Stimulated activated CD4-positive, alpha-beta T cell treated with anti-CD3 and anti-CD28 coated beads, Interleukin-1b, Interleukin-23, amount 100 ng/mL, for 48 hours (primary cell): ENCODE results near the gene STRN3.
"Not testable (repeated sequence)": the region's sequence is repeated elsewhere in the genome, so short reads cannot be mapped to it uniquely, and the experiment has no call there.

Experiments
- DNase-seq: peaks from one replicate; pipeline ENCODE4 v3.0.0-alpha.2; 2020

Gene STRN3

GRCh38 chr14:31026077-31026449 lies at the start of gene STRN3:
Gene STRN3, minus strand, starts transcription at chr14:31026379. Its CDS starts 194 bp downstream, at chr14:31026185.
- DNase-seq: no peak

- DNase-seq: no peak
Measured at GRCh38 chr14:31075144-31075543, 49.0 kb upstream of the STRN3 start.

- DNase-seq: no peak
Measured at GRCh38 chr14:31071151-31071550, 45.0 kb upstream of the STRN3 start.

GRCh38 chr14:31070431-31070830 lies 44.3 kb upstream of the STRN3 start:
- no peak for DNase-seq

GRCh38 chr14:31069343-31069742 lies 43.2 kb upstream of the STRN3 start:
- DNase-seq: no peak

GRCh38 chr14:31068235-31068634 lies 42.1 kb upstream of the STRN3 start:
- no peak for DNase-seq

GRCh38 chr14:31062908-31063307 lies 36.7 kb upstream of the STRN3 start:
- DNase-seq: not testable (repeated sequence)

GRCh38 chr14:31060253-31060875 lies 34.2 kb upstream of the STRN3 start:
- no peak for DNase-seq

GRCh38 chr14:31059152-31059924 lies 33.2 kb upstream of the STRN3 start:
- no peak for DNase-seq

GRCh38 chr14:31057701-31058364 lies 31.7 kb upstream of the STRN3 start:
- DNase-seq: no peak

GRCh38 chr14:31057035-31057434 lies 30.9 kb upstream of the STRN3 start:
- DNase-seq: no peak

- DNase-seq: not testable (repeated sequence)
Measured at GRCh38 chr14:31052905-31053586, 26.9 kb upstream of the STRN3 start.

- DNase-seq: no peak
Measured at GRCh38 chr14:31051511-31051910, 25.3 kb upstream of the STRN3 start.

- no peak for DNase-seq
Measured at GRCh38 chr14:31051023-31051422, 24.8 kb upstream of the STRN3 start.

GRCh38 chr14:31047503-31047902 lies 21.3 kb upstream of the STRN3 start:
- DNase-seq: no peak

- DNase-seq: no peak
Measured at GRCh38 chr14:31045501-31046080, 19.4 kb upstream of the STRN3 start.

- no peak for DNase-seq
Measured at GRCh38 chr14:31043379-31043778, 17.2 kb upstream of the STRN3 start.

GRCh38 chr14:31042893-31043292 lies 16.7 kb upstream of the STRN3 start:
- not testable (repeated sequence) for DNase-seq

GRCh38 chr14:31042300-31042699 lies 16.1 kb upstream of the STRN3 start:
- DNase-seq: no peak

GRCh38 chr14:31038521-31039166 lies 12.5 kb upstream of the STRN3 start:
- no peak for DNase-seq

- DNase-seq: no peak
Measured at GRCh38 chr14:31037709-31038221, 11.6 kb upstream of the STRN3 start.

- DNase-seq: no peak
Measured at GRCh38 chr14:31036552-31036951, 10.4 kb upstream of the STRN3 start.
